ENCODE data around the gene KCNJ6.

- TF ChIP-seq CTCF (IDR thresholded peaks at IDR 0.05; ENCODE audit: insufficient read depth, low read depth, low read length) (no peak), EZH2 (IDR thresholded peaks at IDR 0.05; ENCODE audit: insufficient read depth, low read length) (no peak)
Observed at GRCh38 chr21:37866027-37866426, 50.2 kb downstream of the KCNJ6 start.

Measured in astrocyte (in vitro differentiated cells and primary cell).